Measurements from ENCODE around the gene HMGN5.

Gene HMGN5

DNA sequence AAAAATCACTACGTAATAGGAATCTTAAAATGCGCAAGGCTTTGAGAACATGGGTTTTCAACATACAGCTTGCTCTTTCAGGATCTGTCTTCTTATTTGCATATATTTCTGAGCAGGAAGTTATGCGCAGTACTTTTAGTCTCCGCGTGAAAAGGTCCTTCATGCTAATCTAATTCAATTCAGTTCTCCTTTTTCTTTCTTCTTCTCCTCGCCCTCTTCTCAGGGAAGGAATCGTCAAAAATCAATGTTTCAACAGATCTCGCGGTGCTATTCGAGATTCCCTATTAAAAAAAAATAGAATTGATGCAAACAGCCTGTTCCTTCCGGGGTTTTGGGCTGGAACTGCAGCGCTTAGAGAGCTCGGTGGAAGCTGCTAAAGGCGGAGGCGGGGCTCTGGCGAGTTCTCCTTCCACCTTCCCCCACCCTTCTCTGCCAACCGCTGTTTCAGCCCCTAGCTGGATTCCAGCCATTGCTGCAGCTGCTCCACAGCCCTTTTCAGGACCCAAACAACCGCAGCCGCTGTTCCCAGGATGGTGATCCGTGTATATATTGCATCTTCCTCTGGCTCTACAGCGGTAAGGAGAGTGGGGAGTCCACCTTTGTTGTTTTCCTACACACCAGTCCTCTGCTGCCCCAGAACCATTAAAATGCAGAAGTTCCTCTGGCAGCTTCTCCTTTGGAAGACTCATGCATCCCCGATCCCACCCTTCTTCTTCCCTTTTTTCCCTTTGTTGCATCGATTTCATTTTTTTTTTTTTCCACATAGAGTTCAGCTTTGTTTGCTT lies at the start of gene HMGN5, which contains the start of gene SH3BGRL:
Gene HMGN5 (minus strand): TSS at position 243 of the 785 bp plus-strand sequence. CDS start 80,364 bp downstream, outside the sequence.
Gene SH3BGRL (plus strand): TSS at position 432 of the 785 bp plus-strand sequence. CDS start 99 bp downstream, at position 531.
- peak; percentile 5 for DNase-seq

- no peak for DNase-seq
These were observed 40.0 kb upstream of the HMGN5 start for GRCh38 chrX:81241753-81242152.

DNA sequence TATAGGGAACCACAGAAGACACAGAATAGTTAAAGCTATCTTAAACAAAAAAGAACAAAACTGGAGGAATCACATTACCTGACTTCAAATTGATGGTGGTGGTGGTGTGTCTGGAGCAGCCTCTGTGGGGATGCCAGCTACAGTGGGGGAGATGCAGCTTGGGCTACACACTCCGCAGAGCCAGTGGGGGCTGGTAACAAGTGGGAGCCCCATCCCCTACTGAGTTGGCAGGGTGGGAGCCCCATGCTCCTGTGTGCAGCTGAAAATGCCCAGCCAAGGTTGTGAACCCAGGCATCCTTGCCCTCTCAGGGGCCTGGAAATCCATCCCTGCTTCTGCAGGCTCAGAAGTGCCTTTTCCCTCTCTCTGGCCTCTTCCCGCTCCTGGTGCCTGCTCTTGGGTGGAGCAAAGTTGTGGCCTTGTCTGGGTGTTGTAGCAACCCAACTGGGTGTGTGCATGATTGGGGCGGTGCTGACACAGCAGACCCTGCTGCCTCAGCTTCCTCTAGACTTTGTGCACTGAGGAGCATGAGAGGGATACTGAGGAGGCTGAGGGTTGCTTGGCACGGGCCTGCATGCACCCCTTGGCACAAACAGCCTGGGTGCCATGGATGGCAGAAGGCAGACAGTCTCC lies 39.1 kb upstream of the HMGN5 start:
- no peak for DNase-seq

DNA sequence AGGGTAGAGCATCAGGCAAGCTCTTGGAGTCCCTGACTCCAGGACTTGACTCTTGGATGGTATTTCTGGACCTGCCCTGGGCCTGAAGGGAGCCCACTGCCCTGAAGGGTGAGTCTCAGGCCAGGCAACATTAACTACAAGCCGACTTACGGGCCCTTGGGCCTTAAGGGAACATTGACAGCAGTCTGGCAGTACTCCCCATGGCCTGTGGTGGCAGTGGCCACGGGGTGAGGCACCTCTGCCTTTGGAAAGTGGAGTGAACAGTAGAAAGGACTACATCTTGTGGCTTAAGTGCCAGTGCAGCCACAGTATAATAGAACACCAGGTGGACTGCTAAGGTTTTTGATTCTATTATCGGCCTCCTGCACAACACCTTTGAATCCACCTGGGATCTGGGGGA lies 36.5 kb upstream of the HMGN5 start:
- no peak for DNase-seq

GRCh38 chrX:81237516-81237915 lies 35.8 kb upstream of the HMGN5 start:
- DNase-seq, result no peak

GRCh38 chrX:81232218-81232617 lies 30.5 kb upstream of the HMGN5 start:
- no peak for DNase-seq

DNA sequence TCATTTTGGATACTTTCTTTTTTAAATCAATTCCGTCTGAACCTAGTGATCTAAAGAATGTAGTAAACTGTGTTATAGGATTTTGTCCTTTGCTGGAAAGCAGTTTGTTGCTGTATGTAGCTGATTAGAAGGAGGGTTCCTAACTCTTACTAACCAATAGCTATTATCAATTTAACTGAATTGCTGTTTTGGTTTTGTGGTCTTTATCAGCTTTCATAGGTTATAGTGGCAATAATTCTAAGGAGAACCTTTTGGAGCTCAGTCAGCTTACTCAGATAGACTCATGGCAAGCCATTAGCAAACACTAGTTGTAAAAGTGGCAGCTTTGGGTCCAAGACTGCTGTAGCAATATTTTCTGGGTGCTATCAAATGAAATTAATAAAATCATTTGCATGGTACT lies 29.8 kb upstream of the HMGN5 start:
- DNase-seq, result no peak

DNA sequence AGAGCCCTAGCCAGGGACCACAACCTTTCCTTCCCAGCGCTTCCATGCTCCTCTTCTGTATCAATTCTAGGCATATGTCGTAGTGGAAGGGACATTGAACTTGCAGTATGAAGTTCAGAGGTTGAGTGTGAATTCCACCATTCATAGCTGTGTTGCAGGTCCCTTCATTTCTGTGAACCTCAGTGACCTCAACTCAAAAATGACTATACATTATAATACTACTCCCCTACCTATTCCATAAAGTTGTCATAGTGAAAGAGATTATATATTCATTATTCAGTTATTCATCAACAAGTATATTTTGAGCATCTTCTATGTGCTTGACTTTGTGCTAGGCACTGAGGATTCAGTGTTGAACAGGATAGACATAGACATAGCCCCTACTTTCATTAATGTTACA lies 28.2 kb upstream of the HMGN5 start:
- no peak for DNase-seq

- no peak for DNase-seq
These were observed 27.5 kb upstream of the HMGN5 start for GRCh38 chrX:81229229-81229628.

DNA sequence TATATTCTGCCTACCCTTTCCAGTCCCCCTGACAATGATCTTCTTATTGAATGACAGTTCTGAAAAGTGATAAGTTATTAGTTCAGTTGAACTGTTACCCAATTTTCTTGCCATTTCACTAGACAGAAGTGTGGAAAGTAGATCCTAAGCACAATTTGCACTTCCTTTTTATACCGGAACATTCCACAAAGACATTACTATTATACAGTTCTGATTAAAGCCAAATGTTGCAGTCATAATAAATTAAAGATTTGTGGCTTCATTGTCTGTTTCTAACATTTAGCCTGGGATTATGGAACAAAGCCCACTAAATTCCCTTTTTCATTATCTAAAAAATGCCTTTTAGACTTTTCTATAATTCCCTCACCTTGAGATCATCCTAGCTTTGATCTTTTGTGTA lies 14.0 kb upstream of the HMGN5 start:
- DNase-seq, result no peak

GRCh38 chrX:81208916-81209315 lies 7.2 kb upstream of the HMGN5 start:
- no peak for DNase-seq

GRCh38 chrX:81206476-81206875 lies 4.8 kb upstream of the HMGN5 start:
- no peak for DNase-seq

DNA sequence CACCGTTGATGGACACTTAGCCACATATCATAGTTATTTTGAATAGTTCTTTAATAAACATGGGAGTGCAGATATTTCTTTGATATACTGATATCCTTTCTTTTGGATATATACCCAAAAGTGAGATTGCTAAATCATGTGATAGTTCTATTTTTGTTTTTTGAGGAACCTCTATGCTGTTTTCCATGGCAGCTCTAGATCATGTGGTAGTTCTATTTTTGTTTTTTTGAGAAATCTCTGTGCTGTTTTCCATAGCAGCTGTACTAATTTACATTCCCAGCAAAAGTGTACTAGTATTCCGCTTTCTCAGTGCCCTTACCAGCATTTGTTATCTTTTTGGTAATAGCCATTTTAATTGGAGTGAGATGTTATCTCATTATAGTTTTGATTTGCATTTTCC lies 3.8 kb upstream of the HMGN5 start:
- DNase-seq, result no peak

DNA sequence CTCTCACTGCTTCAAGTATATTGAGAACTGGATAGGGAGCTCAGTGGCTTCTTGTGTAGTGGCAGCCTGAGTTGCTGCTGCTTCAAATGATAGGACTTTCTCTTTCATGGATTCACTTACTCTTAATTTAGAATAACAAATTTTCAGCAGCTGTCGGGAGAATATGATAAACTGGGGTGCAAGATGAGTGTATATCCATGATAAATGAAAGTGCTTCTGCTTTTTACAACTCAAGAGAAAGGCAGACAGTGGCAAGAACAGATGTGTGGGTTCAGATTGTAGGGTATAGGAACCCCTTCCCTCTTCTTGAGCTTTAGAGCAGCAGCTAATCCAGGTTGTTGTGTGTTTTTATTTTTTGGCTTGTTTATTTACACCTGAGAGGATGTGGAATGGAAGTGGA lies 1.2 kb upstream of the HMGN5 start:
- no peak for DNase-seq

DNA sequence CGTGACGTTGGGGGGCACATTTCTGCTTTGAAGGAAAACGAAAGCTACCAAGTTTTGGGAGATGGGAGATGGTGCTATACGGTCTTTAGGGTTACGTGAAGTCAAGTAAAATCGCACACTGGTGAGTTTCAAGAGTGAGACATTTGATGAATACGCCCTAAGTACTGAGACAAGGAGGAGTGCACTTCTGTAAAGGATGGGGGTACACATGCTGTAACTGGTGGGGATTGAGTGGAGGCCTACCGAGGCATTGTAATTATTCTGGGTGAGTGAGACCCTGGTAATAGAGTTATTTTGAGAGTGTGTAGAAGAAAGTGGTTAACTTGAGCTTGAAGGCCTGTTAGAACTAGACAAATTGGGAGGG lies 725 bp upstream of the HMGN5 start:
- no peak for DNase-seq

GRCh38 chrX:81201071-81201470 lies 642 bp downstream of the HMGN5 start:
- no peak for DNase-seq

GRCh38 chrX:81195712-81196111 lies 6.0 kb downstream of the HMGN5 start:
- no peak for DNase-seq

- no peak for DNase-seq
These were observed 6.5 kb downstream of the HMGN5 start for GRCh38 chrX:81195259-81195658.

- no peak for DNase-seq
These were observed 27.4 kb downstream of the HMGN5 start for GRCh38 chrX:81174286-81174685.

- DNase-seq, result no peak
These were observed 33.3 kb downstream of the HMGN5 start for GRCh38 chrX:81168391-81168790.

DNA sequence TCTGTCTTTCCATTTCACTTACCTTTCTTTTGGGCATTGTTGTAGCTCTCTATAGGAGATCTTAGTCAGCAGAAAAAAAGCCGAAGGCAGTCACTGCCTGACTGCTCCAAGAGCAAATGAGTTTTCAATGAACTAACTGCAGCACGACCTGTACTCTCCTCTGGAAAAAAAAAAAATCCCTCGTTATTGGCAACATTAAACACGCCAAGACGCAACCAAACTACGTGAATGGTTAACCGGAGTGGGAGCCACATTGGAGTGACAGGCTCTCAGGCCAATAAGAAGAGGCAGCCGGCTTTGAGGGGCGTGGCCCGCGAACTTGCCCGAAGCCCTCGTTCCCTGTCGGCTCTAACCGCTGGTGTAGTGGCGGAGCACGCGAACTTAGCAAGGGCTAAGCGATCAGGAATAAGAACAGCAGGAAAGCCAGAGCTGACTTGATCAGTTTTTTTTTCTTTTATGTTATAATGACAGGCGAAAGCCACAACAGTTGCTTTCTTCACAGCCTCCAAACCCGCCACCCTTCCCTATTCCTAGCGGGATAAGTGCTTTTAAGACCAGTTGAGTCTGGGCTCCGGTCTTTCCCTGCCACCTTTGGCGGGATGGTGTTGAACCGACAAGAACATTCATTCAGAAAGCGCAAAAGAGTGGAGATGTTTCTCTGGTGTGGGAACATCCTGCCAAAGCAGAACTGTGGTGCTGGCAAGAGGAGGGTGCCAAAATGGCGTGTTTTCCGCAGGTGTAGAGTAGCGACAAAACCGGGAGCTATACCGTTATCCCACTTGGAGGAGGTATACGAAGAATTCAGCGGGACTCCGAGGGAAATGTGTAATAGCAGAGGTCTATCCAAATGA lies 80.0 kb downstream of the HMGN5 start:
- DNase-seq, result no peak

DNA sequence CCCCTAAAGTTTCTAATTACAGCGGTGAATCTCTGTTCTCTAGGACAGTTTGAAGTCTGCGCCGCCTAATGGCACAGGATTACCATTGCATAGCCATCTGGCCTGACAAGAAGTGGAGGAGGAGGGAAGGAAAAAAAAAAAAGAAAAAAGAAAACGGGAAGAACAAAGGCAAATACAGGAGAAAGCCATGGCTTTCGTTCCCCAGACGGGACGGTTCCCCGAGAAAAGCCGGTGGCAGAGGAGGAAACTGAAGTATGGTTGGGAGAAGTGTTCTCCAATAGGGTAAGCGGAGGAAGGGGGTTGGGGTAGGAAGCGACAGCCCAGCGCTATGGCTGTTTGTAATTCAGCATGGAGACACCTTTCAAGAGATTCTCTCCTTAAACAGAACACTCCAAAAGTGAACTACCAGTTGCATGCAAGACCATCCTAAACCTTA lies 80.8 kb downstream of the HMGN5 start:
- DNase-seq, result no peak

- DNase-seq, result no peak
These were observed 81.3 kb downstream of the HMGN5 start for GRCh38 chrX:81120258-81120935.
